ENCODE data around the gene GAD2.

GAD2 gene

DNA sequence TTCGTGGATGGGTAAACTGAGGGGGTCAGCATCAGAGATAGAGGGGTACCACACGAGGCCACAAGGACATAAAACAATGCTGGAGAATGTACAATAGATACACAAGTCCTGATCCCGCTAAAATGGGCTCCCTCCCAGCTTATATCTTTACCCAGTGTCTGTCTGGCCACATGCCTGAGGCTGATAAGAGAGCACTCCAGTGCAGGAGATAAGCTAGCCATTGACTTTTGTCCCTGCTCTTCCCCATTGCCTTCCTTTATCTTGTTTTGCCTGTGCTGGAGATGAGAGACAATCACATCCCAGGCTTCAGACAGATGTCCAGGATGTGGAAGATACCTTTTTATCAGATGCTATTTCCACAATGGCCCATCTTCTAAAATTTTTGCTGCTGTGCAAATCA is 6.0 kb downstream of the GAD2 start:
- DNase-seq (ENCODE audit: low spot score), result no peak

DNA sequence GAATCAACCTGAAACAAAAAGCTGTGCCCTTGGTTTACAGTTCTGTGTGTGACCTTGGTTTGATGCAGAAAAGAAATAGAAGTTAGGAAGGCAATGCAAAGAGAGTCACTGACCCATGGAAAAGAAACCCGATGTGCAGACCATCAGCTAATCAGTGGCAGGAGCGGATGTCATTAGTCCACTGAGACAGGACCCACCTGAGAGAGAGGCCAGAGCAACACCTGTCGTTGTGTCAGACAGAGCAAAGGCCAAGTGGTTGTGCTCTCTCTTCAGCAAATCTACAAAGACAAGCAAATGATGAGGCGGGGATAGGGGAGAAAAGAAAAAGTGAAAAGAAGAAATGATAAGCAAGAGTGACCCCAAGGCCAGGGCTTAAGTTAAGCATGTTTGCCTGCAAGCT is 8.7 kb downstream of the GAD2 start:
- DNase-seq (ENCODE audit: low spot score), result no peak

GRCh38 chr10:26227786-26228185 is 11.2 kb downstream of the GAD2 start:
- DNase-seq (ENCODE audit: low spot score), result no peak

- DNase-seq (ENCODE audit: low spot score), result no peak
Observed at GRCh38 chr10:26232174-26232573, 15.6 kb downstream of the GAD2 start.

DNA sequence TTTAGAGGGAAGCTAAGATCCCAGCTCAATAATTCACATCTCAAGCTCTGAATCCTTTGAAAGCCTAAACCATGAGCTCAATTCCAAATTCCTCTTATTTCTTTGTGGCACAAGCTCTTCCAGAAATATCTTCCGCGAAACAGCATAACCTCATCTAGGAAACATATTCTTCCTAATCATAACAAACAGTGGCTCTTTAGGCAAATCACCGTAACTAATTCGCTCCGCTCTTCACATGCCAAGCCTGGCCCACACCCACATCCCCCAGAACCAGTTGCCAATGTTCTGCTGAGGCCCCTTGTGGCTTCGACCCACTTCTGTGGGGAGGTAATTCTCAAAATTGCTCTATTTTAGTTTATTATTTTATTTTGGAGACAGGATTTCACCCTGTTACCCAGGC is 19.2 kb downstream of the GAD2 start:
- no peak for DNase-seq (ENCODE audit: low spot score)

DNA sequence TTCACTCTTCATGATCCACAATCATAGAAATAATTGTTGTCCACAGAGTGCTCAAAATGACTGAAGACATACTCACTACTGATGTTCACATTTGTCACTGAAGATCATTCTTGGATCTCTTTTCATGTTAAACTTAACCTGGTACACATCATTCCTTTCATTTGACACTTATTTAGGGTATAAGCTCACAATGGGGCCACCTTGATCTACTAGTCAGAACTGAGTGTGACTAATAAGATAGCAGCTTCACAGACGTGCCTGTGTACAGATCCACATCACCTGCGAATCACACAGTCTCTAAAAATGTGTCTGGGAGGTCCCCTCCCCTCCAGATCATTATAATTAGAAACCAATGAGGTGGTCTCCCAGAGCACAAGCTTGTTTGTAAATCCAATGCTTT is 21.8 kb downstream of the GAD2 start:
- DNase-seq (ENCODE audit: low spot score), result no peak

- no peak for DNase-seq (ENCODE audit: low spot score)
Observed at GRCh38 chr10:26242706-26243350, 26.3 kb downstream of the GAD2 start.

DNA sequence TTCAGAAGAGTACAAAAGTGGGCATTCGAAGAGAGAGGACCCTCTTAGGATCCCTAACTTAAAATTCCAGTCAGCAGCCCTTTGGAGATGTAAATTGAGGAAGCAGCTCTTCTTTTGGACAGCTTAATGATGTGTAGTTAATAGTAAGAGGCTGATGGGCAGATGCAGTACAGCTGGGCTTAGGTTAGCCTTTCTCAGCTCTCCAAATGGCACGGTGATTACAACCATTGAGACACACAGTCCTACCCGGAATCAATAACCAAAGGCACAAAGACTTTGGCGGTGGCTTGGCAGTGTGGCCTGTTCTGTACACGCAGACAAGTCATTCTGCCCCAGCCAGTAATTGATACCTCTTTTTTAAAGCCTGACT is 26.8 kb downstream of the GAD2 start:
- no peak for DNase-seq (ENCODE audit: low spot score)

- DNase-seq (ENCODE audit: low spot score), result no peak
Observed at GRCh38 chr10:26249681-26250080, 33.1 kb downstream of the GAD2 start.

DNA sequence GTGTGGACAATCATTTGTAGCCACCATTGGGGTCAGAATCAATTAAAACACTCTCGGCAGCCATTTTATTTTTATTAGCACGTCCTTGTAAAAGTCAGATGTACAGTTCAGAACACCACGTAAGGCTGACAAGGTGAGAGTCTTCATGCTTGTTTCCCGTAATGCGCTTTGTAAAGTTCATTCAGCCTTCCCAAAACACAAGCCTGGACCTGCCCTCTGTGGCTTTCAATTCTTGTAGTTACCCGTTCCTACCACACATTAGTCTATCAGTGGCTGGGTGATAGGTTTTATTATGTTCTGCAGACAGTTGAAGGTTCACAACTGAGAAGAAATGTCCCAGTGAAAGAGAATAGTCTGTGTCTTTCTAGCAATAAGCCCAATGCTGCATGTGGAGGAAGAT is 35.4 kb downstream of the GAD2 start:
- no peak for DNase-seq (ENCODE audit: low spot score)

- no peak for DNase-seq (ENCODE audit: low spot score)
Observed at GRCh38 chr10:26254616-26255015, 38.0 kb downstream of the GAD2 start.

DNA sequence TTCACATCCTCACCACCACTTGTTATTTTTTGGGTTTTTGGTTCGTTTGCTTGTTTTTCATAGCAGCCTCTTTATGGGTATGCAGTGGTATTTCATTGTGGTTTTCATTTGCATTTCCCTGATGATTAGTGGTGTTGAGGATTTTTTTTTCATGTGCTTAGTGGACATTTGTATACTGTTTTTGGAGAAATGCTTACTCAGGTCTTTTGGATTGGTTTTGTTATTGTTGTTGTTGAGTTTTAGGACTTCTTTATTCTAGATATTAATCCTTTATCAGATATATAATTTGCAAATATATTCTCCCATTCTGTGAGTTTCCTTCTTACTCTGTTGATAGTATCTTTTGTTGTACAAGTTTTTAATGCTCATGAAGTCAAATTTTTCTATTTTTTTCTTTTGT is 42.8 kb downstream of the GAD2 start:
- DNase-seq (ENCODE audit: low spot score), result no peak

DNA sequence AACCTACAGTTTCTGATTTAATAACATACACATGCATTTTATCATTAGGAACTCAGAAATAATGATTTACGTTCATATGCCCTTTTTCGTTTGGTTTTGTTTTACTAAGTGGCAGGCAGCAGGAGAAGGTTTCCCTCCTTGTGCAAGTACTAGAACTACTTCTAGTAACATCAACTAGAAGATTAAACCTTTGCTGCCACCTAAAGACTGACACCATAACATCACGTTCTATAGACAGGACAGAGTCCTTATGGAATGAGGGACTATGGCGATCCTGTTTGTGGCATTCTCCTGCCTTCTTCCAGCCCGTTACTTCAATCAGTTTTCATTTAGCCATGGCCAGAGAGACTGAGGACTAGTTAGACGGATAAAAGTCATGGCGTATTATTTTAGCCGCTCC is 53.2 kb downstream of the GAD2 start:
- peak; percentile 10 for DNase-seq (ENCODE audit: low spot score)

GRCh38 chr10:26274391-26274790 is 57.8 kb downstream of the GAD2 start:
- peak; percentile 71 for DNase-seq (ENCODE audit: low spot score)

DNA sequence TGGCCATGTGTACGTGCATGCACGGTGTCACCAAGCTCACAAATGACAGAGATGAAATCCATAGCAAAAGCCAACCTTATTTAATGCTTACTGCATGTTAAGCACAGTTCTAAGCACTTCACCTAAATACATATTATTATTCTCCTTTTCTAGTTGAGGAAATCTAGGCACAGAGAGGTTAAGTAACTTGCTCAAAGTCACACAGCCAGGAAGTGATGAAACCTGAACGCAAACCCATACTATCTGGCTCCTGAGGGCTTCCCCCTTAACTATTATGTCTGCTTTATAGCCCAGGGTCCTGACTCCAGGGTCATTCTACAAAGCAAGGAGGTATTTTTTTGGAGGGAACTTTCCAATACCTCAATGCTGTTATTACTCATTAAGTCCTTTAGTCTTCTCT is 61.7 kb downstream of the GAD2 start:
- DNase-seq (ENCODE audit: low spot score), result no peak

GRCh38 chr10:26290236-26290635 is 73.7 kb downstream of the GAD2 start:
- no peak for DNase-seq (ENCODE audit: low spot score)

GRCh38 chr10:26291721-26292480 is 75.3 kb downstream of the GAD2 start:
- no peak for DNase-seq (ENCODE audit: low spot score)

DNA sequence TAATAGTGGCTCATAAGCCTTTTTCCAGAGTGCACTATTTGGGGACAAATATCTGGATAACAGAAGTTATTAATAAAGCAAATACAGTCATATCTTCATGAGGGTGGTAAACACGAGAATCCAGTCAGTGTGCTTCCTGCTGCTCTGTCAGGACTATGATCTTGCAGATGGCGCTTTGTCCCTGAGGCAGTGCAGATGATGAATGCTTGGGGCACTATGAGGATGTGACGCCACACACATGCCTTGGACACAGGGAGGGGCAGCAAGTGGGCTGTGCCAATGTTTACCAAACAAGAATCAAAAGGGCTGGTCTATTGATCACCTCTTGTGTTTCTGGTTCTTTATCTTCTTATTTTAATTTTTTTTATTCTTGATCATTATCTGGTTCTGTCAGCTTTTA is 79.8 kb downstream of the GAD2 start:
- no peak for DNase-seq (ENCODE audit: low spot score)

GRCh38 chr10:26300001-26300400 is 83.4 kb downstream of the GAD2 start:
- no peak for DNase-seq (ENCODE audit: low spot score)

DNA sequence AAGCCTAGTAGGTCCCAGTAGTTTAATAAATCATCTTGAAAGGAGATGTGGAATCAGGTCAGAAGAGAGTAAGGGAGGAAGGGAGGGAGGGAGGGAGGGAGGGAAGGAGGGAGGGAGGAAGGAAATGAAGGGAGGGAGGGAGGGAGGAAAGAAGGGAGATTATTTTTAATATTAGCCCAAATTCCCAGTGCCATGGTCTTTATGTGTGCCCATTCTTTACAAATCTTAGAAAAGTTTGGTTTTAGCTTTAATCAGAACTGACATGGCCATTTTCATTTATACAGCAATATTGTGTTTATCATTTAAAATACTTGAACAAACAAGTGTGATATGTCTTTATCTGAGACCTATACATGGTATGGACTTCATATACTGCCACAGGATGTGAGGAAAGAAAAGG is 86.8 kb downstream of the GAD2 start:
- DNase-seq (ENCODE audit: low spot score), result no peak

DNA sequence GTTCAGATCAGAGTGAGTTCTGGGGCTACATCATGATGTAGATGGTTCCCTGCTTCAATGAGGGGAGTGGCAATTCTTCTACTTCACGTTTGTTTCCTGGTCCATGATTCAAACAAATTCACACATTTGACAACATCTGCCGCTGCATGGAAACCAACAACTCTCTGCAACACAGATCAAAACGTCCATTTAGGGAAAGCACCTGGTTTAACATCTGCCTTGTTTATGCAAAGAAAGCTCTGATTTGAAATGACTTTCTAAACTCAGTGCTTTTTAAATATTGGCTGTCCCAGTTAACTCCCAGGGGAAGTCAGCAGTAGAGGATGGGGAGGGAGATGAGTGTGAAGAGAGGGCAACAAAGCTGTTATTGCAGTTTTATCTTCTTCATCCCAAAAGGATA is 93.8 kb downstream of the GAD2 start:
- no peak for DNase-seq (ENCODE audit: low spot score)

GRCh38 chr10:26311383-26311940 is 94.9 kb downstream of the GAD2 start:
- no peak for DNase-seq (ENCODE audit: low spot score)

DNA sequence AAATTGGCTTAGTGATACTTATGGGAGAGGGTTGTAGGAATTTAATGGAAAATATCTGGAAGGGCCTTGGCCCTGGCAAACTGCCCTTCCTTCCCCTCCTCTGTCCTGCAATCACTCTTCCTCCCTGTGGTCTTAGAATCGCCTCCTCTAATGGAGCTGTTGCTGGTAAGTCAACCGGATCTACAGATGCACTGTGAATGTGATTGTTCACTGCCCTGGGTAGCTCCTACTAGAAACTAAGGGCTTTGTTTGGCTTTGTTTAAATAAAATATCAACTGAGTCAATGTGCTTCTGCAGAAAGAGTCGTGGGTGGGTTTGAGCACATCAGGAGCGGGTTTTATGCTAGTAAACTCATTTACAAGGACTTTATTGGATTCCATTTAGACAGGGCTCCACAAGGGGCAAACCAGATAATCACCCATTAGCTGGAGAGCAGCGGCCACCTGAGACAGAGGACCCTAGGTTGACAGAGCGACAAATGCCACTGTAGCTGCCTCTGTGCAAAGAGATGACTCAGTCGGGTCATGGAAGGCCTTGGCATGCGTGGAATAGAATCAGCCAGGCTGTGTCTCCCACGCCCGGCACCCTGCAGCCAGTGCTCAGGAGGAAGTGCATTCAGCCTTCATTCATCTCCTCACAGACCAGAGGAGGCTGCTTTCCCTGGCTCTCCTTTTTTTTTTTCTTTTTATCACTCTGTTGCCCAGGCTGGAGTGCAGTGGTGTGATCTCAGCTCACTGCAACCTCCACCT is 97.9 kb downstream of the GAD2 start:
- no peak for DNase-seq (ENCODE audit: low spot score)

Measured in globus pallidus (tissue), 1 donor.